ENCODE measurements around the gene SH3PXD2B.
"Not testable (repeated sequence)": the region's sequence is repeated elsewhere in the genome, so short reads cannot be mapped to it uniquely, and the experiment has no call there.

Gene SH3PXD2B

DNA sequence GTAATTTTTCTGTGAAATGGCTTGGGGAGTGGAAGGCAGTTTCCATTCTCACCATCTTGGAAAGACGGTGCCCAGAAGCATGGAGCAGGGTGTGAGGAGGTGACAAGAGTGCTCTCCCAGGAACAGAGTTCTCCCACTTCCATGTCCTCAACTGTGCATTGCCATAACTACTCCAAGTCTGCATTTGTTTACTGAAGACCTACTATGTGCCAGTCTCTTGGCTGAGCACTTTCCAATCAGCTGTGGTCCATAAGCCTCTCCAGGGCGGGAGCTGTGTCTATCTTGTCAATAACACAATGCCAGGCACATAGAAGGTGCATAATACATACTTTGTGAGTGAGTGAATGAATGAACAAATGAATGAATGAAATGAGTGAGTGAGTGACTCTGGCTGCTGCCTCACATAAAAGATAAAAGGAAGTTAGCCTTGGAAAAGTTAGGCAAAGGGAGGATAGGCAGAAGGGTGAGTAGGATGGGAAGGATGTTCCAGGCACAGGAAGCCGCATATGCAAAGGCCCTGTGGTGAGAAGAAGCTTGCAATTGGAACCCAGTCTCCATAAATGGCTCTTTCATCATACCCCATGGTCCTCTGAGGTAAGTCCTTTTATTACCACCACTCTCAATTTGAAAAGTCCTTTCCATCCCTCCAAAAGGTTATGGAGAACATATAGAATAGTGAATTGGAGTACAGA, 31.3 kb upstream of the SH3PXD2B start:
- DNase-seq, result no peak

DNA sequence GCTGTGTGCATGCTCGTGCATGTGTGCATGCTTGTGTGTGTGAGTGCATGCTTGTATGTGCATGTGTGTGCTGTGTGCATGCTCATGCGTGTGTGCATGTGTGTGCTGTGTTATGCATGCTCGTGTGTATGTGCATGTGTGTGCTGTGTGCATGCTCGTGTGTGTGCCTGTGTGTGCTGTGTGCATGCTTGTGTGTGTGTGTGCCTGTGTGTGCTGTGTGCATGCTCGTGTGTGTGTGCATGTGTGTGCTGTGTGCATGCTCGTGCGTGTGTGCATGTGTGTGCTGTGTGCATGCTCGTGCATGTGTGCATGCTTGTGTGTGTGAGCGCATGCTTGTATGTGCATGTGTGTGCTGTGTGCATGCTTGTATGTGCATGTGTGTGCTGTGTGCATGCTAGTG, 30.3 kb upstream of the SH3PXD2B start:
- DNase-seq, result no peak

DNA sequence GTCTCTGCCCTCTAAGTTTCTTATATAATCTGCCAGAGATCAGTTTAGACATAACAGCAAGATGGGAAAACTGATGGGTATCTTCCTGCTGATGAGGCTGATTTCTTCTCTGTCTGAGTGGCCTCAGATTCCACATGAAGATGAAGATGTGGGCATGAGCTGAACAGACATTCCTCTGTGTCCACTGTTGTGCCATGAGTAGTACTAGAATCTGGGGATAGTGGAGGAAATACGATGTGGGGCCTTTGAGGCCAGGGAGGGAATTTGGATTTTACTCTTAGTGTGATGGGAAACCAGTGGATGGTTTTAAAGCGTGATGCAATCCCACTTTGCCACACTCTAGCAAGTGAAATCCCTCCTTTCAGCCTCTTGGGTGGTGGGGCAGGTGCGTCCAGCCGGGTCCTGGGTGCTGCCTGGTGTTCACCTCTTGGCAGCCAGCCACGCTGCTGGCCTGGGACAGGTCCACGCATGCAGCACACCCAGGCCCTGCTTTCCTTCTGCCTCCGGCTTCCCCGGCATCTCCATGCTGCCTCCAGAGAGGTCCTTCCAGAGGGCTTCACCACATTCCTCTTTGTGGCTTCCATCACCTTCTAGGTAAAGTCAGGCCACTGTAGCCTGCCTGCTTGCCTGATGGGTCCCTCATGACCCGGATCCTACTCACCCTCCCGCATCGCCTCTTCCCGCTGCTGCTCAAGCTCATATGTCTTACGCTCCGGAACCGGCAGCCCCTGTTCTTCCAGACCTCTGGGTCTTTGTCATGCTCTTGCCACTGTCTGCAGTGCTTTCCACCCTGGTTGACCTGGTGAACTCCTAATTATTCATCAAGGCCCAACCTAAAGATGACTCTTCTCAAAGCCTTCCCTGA, 28.1 kb upstream of the SH3PXD2B start:
- DNase-seq, result no peak

DNA sequence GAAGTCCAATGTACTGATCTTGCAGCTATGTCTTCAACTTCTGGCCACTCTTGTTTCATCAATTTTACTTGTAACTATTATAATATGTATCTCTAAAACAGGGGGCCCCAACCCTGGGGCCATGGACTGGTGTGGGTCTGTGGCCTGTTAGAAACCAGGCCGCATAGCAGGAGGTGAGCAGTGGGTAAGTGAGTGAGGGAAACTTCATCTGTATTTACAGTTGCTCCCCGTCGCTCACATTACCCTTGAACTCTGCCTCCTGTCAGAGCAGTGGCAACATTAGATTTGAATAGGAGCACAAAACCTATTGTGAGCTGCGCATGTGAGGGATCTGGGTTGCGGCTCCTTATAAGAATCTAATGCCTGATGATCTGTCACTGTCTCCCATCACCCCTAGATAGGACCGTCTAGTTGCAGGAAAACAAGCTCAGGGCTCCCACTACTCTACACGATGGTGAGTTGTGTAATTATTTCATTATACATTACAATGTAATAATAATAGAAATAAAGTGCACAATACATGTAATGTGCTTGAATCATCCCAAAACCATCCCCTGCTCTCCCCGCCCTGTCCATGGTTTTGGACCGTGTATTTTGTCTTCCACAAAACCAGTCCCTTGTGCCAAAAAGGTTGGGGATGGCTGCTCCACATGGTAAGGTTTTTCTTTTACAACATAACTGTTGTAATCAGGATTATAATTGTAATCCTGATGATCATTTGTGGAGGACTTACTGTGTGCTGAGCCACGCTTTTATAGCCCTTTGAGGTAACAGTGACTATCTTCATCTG, 26.9 kb upstream of the SH3PXD2B start:
- DNase-seq, result no peak

DNA sequence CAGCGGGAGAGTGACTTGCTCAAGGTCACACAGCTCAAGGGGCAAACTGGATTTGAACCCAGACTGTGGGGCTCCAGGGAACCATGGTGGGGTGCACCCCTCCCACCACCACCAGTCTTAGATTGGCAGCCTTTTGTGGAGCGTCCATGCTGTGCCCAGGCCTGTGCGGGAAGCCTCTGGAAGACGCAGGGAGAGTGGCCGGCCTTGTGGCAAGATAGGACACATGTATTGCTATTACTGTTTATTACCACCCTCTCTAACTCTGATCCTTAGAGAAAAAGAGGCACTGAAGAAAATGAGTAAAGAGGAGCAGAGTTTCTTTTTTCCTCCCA, 25.4 kb upstream of the SH3PXD2B start:
- DNase-seq, result no peak

DNA sequence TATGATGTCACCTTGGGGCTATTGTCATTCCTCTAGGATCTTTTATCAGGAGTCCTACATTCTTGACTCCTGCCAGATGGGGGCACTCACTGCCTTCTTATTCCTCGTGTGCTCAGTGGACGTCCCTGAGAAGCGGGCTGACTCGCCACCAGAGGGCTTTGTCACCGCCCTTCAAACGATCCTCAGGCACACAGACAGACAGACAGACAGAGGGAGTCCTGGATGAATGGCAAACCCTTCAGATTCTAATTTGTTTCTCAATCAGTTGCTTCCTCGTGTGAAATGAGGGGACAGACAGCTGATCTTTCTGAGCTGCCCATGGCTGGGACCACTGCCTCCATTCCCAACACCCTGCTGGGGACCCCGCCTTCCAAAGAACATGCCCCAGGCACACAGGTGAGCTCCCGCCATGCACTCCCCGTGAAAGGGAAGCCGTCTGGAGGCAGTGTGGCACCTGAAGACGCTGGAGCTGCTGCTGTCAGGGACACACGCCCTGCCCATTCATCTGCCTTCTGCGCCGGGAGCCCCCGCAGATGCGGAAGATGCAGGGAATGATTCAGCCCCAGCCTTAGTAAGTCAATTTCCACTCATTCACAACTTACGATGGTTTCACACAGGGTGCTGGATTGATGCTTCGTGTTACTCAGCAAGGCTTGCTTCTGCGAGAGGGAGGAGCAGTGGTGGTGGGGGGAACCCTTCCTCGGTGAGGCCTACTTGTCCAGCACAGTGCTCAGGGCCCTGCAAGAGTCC, 24.9 kb upstream of the SH3PXD2B start:
- DNase-seq, result peak; percentile 71

DNA sequence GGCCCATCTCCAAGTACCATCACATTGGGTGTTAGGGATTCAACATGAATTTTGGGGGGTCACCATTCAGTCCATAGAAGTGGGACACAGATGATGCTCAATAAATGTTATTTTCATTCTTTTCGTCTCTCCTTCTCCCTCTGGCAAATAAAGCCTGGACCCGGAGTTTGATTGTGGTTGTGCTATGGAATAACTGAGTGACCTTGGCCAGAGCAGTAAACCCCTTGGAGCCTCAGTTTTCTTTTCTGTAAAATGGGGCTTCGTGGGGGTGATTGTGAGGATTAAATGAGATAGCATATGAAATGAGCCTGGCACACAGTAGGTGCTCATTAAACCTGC, 24.3 kb upstream of the SH3PXD2B start:
- DNase-seq, result not testable (repeated sequence)

DNA sequence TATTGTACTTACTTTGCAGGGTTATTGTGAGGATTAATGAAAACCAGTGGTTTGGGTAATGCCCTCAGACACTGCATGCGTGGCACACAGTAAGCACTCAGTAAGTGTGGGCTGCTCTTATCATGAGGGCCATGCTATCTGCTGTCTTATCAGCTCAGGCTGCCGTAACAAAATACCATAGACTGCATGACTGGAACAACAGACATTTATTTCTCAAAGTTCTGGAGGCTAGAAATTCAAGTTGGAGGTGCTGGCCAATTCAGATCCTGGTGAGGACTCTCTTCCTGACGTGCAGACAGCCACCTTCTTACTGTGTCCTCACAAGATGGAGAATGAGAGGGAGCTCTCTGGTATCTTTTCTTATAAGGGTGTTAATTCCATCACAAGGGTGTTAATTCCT, 23.9 kb upstream of the SH3PXD2B start:
- DNase-seq, result no peak

DNA sequence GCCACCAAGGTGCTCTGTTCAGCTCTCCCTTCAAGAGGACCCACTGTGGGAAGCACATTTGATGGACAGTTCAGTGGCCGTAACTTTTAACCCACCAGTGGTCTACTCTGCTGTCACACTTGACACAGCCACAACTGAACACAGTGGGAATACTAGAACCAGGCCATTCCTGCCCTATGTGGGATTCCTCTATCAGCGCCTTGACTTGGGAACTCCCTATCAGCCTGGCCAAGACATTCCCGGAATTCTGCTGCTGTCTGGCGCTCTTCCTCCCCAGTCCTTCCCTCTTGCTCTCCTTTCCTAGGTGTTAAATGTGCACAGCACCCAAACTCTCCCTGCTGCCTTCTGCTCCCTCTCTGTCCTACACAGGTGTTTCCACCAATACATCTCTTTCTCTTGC, 23.1 kb upstream of the SH3PXD2B start:
- DNase-seq, result no peak

DNA sequence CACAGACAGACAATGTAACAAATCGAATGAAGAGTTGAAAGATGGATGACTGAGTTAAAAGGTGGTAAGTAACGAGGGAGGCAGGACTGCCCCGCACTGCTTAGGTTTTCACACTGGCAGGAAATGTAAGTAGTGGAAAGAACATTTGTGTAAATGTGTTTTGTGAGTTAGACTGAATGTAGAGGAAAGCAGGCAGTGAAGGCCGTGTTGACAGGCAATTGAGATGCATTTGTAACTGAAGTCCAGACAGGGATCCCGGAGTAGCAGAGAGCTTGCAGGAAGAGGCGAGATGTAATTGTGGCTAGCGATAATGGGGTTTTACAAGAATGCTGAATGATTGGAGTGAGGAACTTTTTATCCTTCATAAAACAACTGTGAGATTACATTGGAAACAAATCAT, 20.0 kb upstream of the SH3PXD2B start:
- DNase-seq, result no peak

DNA sequence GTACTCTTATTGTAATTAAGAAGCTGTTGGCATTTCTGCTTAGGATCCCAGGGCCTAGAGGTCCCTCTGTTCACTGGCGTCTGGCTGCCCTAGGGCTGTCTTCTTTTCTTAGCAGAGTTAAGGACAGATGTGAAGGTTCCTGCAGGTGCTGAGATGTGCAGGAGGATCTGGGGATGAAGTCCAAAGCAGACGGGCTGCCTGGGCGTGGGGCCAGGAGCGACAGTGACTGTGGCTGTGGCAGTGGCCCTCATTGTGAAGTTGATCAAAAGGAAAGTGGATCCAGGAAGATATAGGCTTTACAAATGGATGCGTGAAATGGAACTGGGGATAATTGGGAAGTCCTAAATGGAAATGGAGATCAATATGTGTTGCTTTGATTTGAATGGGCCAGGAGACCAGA, 19.1 kb upstream of the SH3PXD2B start:
- DNase-seq, result no peak

DNA sequence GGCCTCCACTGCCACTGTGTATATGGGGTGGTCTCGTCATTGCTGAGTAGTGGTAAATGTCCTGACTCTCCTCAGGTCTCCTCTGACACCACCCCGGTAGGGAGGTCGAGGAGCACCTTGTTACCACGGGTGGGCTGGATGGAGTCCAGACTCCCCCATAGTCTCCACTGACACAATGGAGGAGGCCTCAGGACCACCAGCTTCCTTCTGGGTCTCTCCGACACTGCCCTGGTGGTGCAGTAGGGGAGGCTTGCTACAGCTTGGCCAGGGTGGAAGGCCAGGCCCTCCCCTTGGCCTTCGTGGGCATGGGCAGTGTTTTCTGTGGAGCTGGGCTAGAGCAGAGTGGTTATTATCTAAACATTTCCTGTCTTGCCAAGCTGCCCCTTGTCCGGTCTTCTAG, 15.4 kb upstream of the SH3PXD2B start:
- no peak for DNase-seq

DNA sequence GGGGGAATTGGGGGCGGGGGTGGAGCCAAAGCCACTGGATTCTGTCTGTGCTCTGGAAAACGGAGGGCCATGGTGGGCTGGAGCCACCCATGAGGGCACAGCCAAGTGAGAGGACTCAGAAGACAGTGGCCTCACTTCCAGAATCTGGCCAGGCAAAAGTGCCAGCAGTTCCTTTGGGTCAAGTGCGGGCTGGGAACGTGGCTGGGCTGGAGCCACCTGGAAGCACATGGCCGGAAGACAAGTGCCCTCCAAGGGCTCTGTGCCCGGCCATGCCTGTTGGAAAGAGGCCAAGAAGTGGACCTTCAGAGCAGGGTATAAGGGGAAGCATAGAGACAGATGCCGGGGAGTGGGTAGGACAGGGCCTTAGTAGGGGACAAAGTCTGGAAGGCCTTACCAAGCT, 11.7 kb upstream of the SH3PXD2B start:
- DNase-seq, result no peak

DNA sequence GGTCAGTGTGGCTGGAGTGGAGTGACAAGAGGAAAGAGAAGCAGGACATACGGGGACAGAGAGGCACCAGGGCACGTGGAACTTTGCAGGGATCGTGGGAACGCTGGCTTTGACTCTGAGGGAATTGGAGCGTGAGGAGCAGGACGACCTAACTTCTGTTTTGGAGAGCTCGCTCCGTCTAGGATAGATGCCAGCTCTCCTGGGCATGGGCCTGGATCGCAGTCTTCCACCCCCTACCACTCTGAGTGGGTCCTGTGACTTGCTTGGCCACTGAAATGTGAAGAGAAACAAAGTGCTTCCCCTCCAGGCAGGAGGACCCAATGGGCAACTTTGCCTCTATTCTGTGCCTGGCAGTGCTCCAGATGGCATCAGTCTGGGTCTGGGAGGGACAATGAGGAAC, 8.7 kb upstream of the SH3PXD2B start:
- DNase-seq, result no peak

DNA sequence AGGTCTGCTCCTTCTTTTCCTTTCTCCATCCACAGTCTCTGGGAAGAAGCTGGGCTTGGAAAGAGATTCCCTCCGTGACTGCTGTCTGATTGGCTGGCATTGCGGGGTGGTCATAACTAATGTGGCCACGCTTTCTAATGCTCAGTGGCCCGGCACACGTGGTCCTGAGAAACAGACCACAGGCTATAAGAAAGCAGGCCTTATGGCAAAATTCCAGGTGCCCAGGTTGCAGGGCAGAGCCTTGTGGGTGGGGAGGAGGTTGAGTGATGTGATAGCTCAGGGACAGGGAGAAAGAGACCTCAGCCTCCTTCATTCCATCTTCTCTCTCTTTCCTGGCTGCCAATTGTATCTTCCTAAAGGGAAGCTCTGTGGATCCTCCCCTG, 5.4 kb upstream of the SH3PXD2B start:
- no peak for DNase-seq

DNA sequence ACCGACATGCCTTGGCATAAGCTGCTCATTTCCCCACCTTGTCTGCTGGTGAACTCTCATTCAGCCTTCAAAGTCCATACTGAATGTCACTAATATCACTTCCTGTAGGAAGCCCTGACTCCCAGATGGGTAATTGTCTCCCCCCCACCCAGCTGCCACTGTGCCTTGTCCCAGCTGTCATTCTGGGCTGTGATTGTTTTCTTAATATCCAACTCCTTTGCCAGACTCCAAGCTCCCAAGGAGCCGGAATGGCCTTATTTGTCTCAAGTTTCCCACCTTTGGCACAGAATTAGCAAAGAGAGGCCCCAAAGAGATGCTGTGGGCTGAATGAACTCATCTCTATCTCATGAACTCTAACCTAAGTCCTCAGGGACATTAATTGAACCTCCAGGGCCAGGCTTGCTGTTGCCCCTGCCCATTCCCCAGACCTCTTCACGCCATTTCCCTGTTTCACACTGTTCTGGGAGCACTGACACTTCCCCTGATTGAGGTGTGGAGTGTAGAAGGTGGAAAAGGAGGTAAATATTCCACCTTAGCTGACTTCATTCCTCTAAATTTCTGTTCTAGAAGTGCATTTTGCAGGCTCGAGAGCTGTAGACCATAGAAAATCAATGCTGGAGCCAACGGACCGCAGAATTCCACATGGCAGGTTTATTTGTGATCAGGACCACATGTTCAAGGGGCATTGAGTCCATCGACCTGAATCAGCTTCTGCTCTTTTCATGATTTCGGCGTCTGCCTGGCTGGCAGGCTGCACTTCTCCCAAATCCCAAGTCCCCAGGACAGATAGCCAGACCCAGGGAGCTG, 4.9 kb upstream of the SH3PXD2B start:
- no peak for DNase-seq

DNA sequence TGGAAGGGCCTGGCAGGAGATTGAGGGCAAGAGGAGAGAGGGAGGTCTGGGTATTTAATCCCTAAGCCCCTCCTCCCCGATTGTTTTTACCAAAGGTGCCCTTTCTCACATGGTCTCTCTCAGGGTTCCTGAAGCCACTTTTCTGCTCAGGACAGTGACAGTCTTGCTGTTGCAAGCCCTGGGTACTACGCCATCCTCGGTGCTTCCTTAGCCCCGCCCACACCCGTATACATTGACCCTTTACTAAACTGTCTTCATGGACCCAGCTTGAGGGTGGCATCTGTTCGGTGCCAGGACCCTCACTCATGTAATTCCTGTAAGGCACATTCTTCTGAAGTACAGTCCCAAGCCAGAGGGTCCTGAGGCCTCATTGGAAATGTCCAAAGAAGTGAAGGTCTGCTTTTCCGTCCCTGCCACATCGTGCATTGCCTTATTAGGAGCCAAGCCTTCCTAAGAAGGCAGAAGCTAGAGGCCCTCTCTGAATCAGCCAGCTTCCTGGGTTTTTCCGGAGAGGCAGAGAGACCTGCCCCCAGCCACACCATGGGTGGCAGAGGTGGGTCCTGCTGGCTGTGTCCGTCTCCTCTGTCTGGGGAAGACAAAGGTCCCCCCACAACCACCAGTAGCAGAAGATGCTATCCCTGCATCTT, 1.9 kb upstream of the SH3PXD2B start:
- no peak for DNase-seq

DNA sequence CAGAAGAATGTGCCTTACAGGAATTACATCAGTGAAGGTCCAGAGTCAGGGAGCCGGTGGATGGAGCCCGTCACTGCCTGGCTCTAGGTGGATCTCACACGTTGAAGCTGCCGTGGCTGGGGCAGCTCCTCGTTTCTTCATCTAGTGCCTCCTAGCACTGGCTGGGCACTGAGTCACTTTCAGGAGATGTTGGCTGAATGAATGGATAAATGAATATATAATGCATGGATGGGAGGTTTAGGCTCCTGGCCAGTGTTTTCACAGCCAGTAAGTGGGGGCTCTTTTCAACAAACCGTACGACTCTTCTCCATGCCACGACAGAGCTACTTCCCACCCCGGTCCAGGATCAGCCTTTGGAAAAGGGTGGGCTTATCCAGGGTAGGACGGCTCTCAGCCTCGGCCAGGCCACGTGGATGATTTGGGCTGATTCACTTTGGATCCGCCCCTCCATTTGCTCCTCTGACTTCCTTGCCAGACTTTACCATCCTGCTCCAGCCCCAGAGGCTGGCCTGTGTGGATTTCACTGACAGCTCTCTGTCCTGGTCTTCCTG, 1.3 kb upstream of the SH3PXD2B start:
- no peak for DNase-seq

DNA sequence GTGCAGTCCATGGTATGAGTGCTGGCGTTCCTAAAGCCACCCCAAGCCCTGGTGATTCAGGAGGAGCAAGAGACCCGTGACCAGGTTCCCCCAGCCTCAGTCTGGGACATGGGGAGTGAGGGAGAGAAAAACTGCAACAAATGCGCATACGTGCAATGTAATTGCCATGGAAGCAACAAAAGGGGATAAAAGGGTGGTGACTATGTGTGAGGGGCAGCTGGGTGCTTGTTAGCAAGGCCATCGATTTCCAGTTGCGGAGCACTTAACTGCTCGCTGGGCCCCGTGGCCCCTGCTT, 709 bp upstream of the SH3PXD2B start:
- DNase-seq, result no peak

DNA sequence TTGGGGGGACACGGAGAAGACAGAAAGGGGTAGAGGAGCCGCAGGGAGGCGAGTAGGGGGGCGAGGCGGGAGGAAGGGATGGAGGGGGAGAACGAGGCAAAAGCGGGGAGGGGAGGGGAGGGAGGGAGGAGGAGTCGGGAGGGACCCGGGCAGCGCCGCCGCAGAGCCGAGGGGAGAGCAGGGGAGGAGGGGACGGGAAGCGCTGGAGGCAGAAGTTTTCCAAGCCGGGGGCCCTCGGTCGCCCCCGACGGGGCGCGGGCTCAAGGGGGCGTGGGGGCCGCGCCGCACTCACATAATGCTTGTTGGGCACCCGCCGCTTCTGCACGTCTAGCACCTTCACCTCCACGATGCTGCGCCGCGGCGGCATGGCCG, 353 bp downstream of the SH3PXD2B start:
- no peak for DNase-seq

DNA sequence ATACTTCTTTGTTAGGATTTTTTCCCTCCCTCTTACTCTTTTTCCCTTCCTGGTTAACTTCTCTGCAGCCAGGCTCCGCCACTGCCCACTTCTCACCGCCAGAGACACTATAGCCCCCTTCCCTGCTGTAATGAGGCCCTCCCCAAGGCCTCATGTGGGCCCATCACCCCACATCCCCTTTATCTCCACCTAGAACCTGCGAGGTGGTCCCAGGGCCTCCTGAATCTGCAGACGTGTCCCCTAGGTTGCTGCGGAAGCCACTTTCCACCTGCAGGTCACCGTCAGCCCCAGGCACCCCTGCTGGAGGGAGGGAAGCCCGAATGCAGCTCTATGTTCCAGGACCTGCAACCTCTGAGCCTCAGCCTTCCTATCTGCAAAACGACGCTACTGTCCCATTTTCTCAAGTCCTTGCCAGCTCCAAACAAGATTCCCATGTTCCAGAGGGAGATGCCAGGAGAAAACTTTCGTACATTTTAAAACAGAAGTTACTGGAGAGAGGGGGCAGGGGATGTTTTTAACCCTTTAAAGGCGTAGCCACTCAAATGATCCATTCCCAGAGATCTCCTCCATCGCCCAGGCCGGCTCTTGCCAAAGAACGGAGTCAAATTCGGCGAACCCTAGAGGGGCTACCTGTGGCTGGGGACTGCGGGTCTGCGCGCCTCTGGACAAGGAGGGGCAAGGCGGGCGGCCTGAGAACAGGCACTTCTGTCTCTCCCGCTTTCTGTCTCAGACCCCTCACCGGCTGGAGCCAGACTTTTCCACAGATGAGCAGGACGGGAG, 929 bp downstream of the SH3PXD2B start:
- no peak for DNase-seq

All from activated CD8-positive, alpha-beta memory T cell treated with anti-CD3 and anti-CD28 coated beads for 24 hours (primary cell).